ENCODE measurements around the gene TACR1. TPM values are rescaled to one million over a fixed set of nuclear protein-coding genes. Genes with fewer than 3 reads are reported as not detected.
"Not testable (repeated sequence)": the region's sequence is repeated elsewhere in the genome, so short reads cannot be mapped to it uniquely, and the experiment has no call there.

Gene TACR1
- total RNA-seq, 1 experiment from 2014 or later: not detected

DNA sequence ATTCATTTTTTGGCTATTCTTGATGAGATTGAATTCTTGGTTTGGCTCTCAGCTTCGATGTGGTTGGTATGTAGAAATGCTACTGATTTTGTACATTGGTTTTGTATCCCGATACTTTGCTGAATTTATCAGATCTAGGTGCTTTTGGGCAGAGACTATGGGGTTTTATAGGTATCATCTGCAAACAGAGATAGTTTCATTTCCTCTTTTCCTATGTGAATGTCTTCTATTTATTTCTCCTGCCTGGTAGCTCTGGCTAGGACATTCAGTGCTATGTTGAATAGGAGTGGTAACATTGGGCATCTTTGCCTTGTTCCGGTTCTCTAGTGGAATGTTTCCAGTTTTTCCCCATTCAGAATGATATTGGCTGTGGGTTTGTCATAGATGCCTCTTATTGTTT lies 5.5 kb upstream of the TACR1 start:
- no peak overlapping the region for H3K4me3 ChIP-seq
- H3K9me3 ChIP-seq: no peaks in the 10 kb centered on the region
- no peaks in the 10 kb centered on the region for H3K27me3 ChIP-seq
- DNase-seq: no peak
- no peaks in the 10 kb centered on the region for H3K36me3 ChIP-seq

- no peaks in the 10 kb centered on the region for H3K36me3 ChIP-seq
- H3K9me3 ChIP-seq: no peaks in the 10 kb centered on the region
- H3K27me3 ChIP-seq: peaks cover 3% of the 10 kb centered on the region; the same call in 1 of the 2 replicates
- H3K4me3 ChIP-seq: no peak overlapping the region
- DNase-seq: no peak
Measured at GRCh38 chr2:75202359-75202758, 3.0 kb upstream of the TACR1 start.

DNA sequence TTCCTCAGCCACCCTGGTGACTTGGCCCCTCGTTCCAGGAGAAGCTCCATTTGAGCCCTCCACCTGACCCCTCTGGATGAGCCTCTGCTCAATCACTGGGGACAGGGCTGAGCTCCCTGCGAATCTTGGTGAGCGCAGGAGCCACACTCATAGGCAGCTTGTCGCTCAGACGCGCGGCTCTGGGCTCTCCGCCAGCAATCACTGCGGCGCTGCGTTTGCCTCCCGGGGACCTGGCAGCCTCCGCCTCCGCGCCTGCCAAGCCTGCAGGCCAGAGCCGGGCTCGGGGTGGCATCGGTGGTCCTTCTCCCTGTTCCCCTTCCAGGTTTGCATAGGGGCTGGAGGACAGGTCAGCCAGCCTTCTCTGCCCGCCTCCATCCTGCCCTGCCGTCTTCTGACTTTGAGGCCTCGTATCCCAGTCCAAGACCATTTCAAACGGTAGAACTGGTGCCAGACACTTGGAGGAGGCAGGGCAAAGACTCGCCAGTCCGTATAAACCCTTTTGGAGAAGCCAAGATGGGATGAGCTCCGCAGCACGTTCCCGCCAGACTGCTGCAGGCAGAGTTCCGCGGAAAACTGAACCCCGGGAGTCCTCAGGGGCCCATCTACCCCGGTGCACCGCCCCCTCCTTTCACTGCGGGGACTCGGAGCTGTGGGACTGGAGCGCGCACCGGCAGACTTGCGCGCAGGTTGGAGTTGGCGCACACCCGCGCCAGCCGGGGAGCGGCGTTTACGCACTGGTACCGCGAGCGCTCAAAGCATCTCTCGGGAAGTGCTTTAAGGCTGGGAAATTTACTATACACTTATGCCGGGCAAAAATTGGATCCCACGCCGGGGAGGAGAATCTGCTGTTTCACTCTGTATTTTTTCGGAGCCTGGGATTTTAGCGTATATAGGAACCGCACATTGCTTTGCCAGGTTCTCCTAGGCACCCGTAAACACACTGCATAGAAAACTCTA lies 1.1 kb upstream of the TACR1 start:
- peak; percentile 67 for DNase-seq
- Histone ChIP-seq H3K27me3 (peaks cover 9% of the 10 kb centered on the region; the same call in 1 of the 2 replicates), H3K4me3 (peak overlapping the region; percentile 44)

DNA sequence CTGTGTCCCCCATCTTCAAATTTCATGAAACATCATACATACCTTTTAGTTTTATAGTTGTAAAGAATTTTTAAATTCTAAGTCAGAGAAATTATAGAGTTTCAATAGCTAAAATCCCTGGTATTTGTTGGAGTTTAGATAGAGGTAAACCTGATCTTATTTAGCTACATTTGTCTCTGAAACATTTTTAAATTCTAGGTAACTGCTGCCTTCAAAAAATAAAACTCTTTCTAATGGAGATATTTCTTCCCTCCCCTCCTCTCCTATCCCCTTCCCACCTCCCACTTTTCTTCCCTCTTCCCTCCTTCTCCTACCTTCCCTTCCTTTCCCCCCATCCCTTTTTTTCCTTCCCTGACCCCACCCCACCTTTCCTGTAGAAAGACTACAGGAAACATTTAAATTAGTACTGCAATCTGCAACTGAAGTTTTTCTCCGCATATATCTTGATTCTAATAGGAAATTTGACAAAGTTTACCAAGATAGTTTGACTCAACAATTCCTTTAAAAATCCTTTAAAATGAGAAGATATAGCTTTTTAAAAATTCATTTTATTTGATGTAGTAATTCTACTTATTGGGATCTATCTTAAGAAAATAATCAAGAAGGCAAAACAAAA lies 4.1 kb downstream of the TACR1 start:
- Histone ChIP-seq H3K9me3 (no peaks in the 10 kb centered on the region), H3K27me3 (peaks cover 9% of the 10 kb centered on the region; the same call in 1 of the 2 replicates), H3K36me3 (no peaks in the 10 kb centered on the region), H3K4me3 (no peak overlapping the region)
- no peak for DNase-seq

More for the DNA sequence above, 1.1 kb upstream of the TACR1 start:
- Histone ChIP-seq H3K36me3 (no peaks in the 10 kb centered on the region), H3K9me3 (no peaks in the 10 kb centered on the region)

GRCh38 chr2:75194184-75194868 lies 5.0 kb downstream of the TACR1 start:
- Histone ChIP-seq H3K9me3 (no peaks in the 10 kb centered on the region), H3K4me3 (no peak overlapping the region), H3K27me3 (peaks cover 9% of the 10 kb centered on the region; the same call in 1 of the 2 replicates), H3K36me3 (no peaks in the 10 kb centered on the region)
- DNase-seq: no peak

GRCh38 chr2:75192496-75192895 lies 6.8 kb downstream of the TACR1 start:
- Histone ChIP-seq H3K36me3 (no peaks in the 10 kb centered on the region), H3K27me3 (0 out of 2 replicates have a peak, but pooled peaks cover 7% of the 10 kb centered on the region), H3K9me3 (no peaks in the 10 kb centered on the region), H3K4me3 (no peak overlapping the region)
- no peak for DNase-seq

DNA sequence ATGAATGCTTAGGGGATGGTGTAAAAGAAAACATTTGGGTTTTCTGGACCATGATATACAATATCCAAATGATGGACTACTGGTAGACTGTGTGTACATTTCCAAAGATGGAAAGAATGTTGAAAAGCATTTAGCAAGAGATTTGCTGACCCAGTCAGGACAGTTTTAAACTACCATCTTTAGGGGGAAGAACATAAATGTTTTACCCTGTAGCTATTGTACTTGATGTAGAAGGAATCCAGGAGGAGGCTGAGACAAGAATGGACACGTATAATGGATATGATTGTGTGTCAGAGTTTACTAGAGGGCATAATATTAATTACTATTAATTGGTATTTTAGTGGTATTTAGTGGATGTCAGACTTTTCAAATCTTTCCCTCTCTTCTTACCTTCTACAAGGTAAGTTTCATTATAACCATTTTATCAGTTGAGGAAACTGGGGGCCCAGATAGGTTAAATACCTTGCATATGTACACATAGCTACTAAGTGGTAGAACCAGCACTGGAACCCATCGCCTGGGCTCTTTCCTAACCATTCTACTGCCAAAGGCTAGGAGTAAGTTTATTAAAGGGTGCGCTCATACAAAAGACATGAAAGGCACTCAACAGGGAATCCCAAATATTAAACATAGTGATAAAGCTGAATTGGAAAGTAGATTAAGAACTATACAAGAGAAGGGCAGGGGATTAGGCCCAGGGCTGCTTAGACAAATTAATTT lies 8.9 kb downstream of the TACR1 start:
- no peak for DNase-seq
- Histone ChIP-seq H3K9me3 (no peaks in the 10 kb centered on the region), H3K4me3 (no peak overlapping the region), H3K36me3 (no peaks in the 10 kb centered on the region), H3K27me3 (no peaks in the 10 kb centered on the region)

GRCh38 chr2:75186821-75187220 lies 12.5 kb downstream of the TACR1 start:
- peak; percentile 32 for DNase-seq
- Histone ChIP-seq H3K27me3 (no peaks in the 10 kb centered on the region), H3K4me3 (no peak overlapping the region), H3K36me3 (no peaks in the 10 kb centered on the region), H3K9me3 (no peaks in the 10 kb centered on the region)

DNA sequence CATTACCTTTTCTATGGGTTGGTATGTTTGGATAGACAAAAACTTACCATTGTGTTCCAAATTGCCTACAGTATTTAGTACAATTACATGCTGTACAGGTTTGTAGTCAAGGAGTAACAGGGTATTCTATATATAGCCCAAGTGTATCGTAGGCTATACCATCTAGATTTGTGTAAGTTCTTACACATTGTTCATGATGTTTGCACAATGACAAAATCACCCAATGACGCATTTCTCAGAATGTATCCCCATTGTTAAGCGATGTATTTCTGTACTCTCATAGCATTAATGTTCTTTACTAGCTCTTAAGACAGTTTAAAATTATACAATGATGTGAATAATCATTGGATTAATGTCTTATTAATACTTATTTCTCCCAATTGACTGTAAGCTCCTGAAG lies 16.7 kb downstream of the TACR1 start:
- no peaks in the 10 kb centered on the region for H3K36me3 ChIP-seq
- H3K27me3 ChIP-seq: no peaks in the 10 kb centered on the region
- DNase-seq: no peak
- H3K9me3 ChIP-seq: no peaks in the 10 kb centered on the region
- H3K4me3 ChIP-seq: no peak overlapping the region

- DNase-seq: no peak
- H3K27me3 ChIP-seq: no peaks in the 10 kb centered on the region
- no peaks in the 10 kb centered on the region for H3K36me3 ChIP-seq
- no peak overlapping the region for H3K4me3 ChIP-seq
- no peaks in the 10 kb centered on the region for H3K9me3 ChIP-seq
Measured at GRCh38 chr2:75180476-75180875, 18.8 kb downstream of the TACR1 start.

DNA sequence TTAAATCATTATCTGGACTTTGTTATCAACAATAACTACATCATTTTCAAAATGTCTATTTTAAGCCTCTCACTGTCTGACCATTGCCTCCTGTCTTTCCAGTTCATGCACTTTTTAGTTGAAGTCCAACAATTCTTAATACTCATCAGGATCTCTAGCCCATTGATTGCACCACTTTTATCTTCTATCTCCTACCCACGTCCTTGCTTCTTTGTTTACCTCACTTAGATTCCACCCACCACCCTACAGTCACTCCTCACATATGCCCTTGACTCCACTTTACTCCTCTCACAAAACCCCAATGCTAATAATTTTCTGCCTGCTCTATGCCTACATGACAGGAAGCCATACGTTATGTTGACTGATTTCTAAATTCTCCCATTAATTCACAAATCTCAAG lies 21.9 kb downstream of the TACR1 start:
- Histone ChIP-seq H3K27me3 (no peaks in the 10 kb centered on the region), H3K9me3 (no peaks in the 10 kb centered on the region), H3K4me3 (no peak overlapping the region), H3K36me3 (no peaks in the 10 kb centered on the region)
- DNase-seq: no peak

DNA sequence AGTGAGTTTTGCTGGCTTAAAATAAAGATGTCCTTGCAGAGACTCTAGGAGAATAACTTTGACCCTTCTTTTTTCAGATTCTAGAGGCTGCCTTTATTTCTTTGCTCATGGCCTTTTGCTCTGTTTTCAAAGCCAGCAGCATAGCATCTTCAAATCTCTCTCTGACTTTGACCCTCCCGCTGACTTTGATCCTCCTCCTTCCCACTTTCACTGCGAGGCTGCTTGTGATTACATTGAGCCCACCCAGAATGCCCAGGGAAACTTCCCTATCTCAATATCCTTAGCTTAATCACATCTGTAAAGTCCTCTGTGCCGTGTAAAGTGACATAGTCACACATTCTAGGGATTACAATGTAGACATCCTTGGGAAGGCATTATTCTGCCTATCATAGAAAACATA lies 23.9 kb downstream of the TACR1 start:
- DNase-seq: no peak
- no peaks in the 10 kb centered on the region for H3K9me3 ChIP-seq
- H3K27me3 ChIP-seq: no peaks in the 10 kb centered on the region
- H3K36me3 ChIP-seq: no peaks in the 10 kb centered on the region
- no peak overlapping the region for H3K4me3 ChIP-seq

GRCh38 chr2:75174981-75175380 lies 24.3 kb downstream of the TACR1 start:
- H3K36me3 ChIP-seq: no peaks in the 10 kb centered on the region
- no peak overlapping the region for H3K4me3 ChIP-seq
- H3K9me3 ChIP-seq: no peaks in the 10 kb centered on the region
- no peaks in the 10 kb centered on the region for H3K27me3 ChIP-seq
- no peak for DNase-seq

DNA sequence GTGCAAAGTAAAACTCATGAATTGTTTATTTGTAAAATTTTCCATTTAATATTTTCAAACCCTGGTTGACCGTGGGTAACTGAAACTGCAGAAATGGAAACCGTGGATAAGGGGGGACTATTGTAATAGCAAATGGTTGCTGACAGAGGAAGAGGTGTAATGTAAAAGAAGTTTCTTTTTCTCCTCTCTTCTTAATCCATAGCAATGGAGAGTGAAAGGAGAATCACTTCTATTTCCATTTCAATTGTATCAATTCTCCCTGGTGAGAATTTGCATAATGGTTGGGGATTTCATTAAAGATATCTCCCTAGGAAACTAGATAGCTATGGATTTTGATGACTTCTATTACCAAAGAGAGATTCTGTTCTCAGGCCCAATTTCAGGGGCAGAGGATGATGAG lies 24.8 kb downstream of the TACR1 start:
- Histone ChIP-seq H3K4me3 (no peak overlapping the region), H3K27me3 (no peaks in the 10 kb centered on the region), H3K9me3 (no peaks in the 10 kb centered on the region), H3K36me3 (no peaks in the 10 kb centered on the region)
- no peak for DNase-seq

DNA sequence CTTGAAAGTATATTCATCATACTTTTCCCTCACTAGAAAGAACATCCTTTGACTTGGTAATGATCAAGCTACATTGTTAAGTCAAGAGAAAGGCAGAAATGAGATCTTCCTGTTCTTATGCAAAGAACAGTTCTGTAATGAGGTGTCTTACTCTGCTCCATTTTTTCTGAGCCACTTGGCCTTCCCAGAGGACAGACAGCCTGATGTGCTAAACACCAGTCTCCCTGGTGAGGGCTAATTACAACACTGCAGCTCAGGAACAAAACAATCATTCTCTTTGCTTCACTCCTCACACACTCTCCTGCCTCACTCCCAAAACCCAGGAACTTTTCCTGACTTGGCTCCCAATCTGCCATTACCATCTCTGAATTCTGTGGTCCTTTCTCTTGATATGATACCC lies 25.6 kb downstream of the TACR1 start:
- DNase-seq: no peak
- no peak overlapping the region for H3K4me3 ChIP-seq
- H3K9me3 ChIP-seq: no peaks in the 10 kb centered on the region
- no peaks in the 10 kb centered on the region for H3K27me3 ChIP-seq
- H3K36me3 ChIP-seq: no peaks in the 10 kb centered on the region

DNA sequence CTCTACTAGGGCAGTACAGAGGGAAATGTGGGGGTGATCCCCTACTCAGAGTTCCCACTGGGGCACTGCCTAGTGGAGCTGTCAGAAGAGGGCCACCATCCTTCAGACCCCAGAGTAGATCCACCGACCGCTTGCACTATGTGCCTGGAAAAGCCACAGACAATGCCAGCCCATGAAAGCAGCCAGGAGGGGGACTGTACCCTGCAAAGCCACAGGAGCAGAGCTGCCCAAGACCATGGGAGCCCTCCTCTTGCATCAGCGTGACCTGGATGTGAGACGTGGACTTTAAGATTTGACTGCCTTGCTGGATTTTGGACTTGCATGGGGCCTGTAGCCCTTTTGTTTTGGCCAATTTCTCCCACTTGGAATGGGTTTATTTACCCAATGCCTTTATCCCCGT lies 27.9 kb downstream of the TACR1 start:
- not testable (repeated sequence) for H3K4me3 ChIP-seq, H3K27me3 ChIP-seq, DNase-seq, H3K36me3 ChIP-seq, H3K9me3 ChIP-seq

GRCh38 chr2:75170889-75171288 lies 28.4 kb downstream of the TACR1 start:
- H3K27me3 ChIP-seq: no peaks in the 10 kb centered on the region
- no peak overlapping the region for H3K4me3 ChIP-seq

More at GRCh38 chr2:75170889-75171288, 28.4 kb downstream of the TACR1 start:
- Histone ChIP-seq H3K9me3 (no peaks in the 10 kb centered on the region), H3K36me3 (no peaks in the 10 kb centered on the region)
- no peak for DNase-seq

Data from MG63 (cell line).